ENCODE measurements around the gene ACTMAP.
A peak's percentile ranks its signal among the peaks of the same experiment; 100 is the strongest.

Gene ACTMAP

DNA sequence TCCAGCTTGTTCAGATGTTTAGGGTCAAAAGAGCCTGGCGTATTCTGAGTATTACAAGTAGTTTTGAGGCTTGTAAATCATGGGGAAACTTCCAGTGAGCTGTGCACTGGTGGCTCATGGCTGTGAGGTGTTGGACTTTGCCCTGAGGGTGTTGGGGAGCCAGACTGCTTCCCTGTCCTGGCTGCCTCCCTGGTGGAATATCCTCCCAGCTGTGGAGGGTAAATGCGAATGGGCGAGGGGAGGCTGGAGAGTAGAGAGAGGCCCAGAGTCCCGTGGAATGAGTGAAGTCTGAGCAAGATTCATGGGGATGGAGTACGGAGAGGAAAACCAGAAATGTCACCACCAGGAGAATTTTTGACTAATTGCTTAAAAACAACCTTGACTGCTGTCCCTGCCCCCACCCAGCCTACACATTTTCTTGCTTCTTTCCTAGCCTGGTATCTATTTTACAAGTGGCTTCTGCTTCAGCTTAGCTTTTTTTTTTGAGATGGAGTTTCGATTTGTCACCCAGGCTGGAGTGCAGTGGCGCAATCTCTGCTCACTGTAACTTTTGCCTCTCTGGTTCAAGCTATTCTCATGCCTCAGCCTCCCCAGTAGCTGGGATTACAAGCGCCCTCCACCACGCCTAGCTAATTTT lies 4.5 kb upstream of the ACTMAP start (continued):
- TF ChIP-seq ZSCAN18 (tag by site-specific recombination; IDR thresholded peaks at IDR 0.05) (no peak), ZNF621 (tag by site-specific recombination; IDR thresholded peaks at IDR 0.05) (no peak), ZNF433 (tag by site-specific recombination; IDR thresholded peaks at IDR 0.05; ENCODE audit: low read depth) (no peak), ZFHX2 (tag by site-specific recombination; conservative IDR thresholded peaks at IDR 0.05) (peak; percentile 28; the same call in 1 of the 2 replicates), ZNF211 (tag by site-specific recombination; IDR thresholded peaks at IDR 0.05; ENCODE audit: low read depth) (no peak), PBX3 (CRISPR knock-in tag; IDR thresholded peaks at IDR 0.05) (no peak), ZNF571 (tag by site-specific recombination; IDR thresholded peaks at IDR 0.05) (no peak), ZIC2 (tag by site-specific recombination; IDR thresholded peaks at IDR 0.05) (no peak), ZNF174 (tag by site-specific recombination; IDR thresholded peaks at IDR 0.05) (no peak), ZNF623 (tag by site-specific recombination; IDR thresholded peaks at IDR 0.05) (no peak)

GRCh38 chr19:40752257-40752781 lies 2.0 kb upstream of the ACTMAP start:
- CTCF ChIA-PET = interaction anchor here (0.9 to 2.5 kb wide), 6 partner anchors 19 to 210 kb away, joined by 3 to 22 read pairs (median 4); no protein-coding TSS in a partner anchor
- POLR2A ChIA-PET = interaction anchor here (0.6 to 7.3 kb wide), 9 partner anchors 8 to 554 kb away, joined by 3 to 180 read pairs (median 4); partner anchors contain the start of genes COQ8B, ITPKC and RAB4B
- no peak for TF ChIP-seq ZNF174 (tag by site-specific recombination; IDR thresholded peaks at IDR 0.05)
- no peak for TF ChIP-seq ZSCAN30 (tag by site-specific recombination; IDR thresholded peaks at IDR 0.05)
- no peak for TF ChIP-seq ZFP69B (tag by site-specific recombination; IDR thresholded peaks at IDR 0.05)
- 0 out of 2 replicates have a peak, but pooled peaks have one; percentile 26 for TF ChIP-seq SP3 (tag by site-specific recombination; IDR thresholded peaks at IDR 0.05)
- no peak for TF ChIP-seq ZNF549 (tag by site-specific recombination; IDR thresholded peaks at IDR 0.05)
- TF ChIP-seq ZNF37A (tag by site-specific recombination; IDR thresholded peaks at IDR 0.05) = no peak
- TF ChIP-seq, protein P1, sequence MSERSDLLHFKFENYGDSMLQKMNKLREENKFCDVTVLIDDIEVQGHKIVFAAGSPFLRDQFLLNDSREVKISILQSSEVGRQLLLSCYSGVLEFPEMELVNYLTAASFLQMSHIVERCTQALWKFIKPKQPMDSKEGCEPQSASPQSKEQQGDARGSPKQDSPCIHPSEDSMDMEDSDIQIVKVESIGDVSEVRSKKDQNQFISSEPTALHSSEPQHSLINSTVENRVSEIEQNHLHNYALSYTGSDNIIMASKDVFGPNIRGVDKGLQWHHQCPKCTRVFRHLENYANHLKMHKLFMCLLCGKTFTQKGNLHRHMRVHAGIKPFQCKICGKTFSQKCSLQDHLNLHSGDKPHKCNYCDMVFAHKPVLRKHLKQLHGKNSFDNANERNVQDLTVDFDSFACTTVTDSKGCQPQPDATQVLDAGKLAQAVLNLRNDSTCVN (tag by site-specific recombination; optimal IDR thresholded peaks at IDR 0.05) = no peak
- no peak for TF ChIP-seq ZNF521 (tag by site-specific recombination; IDR thresholded peaks at IDR 0.05)
- peak; percentile 32; the same call in 1 of the 2 replicates for TF ChIP-seq KLF8 (tag by site-specific recombination; IDR thresholded peaks at IDR 0.05)
- TF ChIP-seq GLIS2 (tag by site-specific recombination; IDR thresholded peaks at IDR 0.05) = no peak
- no peak for TF ChIP-seq ZNF274 (IDR thresholded peaks at IDR 0.05; ENCODE audit: low read length)
- TF ChIP-seq ZNF274 (tag by site-specific recombination; IDR thresholded peaks at IDR 0.05; ENCODE audit: borderline replicate concordance) = no peak
- TF ChIP-seq ZFHX2 (tag by site-specific recombination; conservative IDR thresholded peaks at IDR 0.05) = peak; percentile 88
- TF ChIP-seq ZBTB8A (tag by site-specific recombination; IDR thresholded peaks at IDR 0.05) = no peak
- TF ChIP-seq ZNF514 (tag by site-specific recombination; IDR thresholded peaks at IDR 0.05) = no peak
- TF ChIP-seq, protein P2, sequence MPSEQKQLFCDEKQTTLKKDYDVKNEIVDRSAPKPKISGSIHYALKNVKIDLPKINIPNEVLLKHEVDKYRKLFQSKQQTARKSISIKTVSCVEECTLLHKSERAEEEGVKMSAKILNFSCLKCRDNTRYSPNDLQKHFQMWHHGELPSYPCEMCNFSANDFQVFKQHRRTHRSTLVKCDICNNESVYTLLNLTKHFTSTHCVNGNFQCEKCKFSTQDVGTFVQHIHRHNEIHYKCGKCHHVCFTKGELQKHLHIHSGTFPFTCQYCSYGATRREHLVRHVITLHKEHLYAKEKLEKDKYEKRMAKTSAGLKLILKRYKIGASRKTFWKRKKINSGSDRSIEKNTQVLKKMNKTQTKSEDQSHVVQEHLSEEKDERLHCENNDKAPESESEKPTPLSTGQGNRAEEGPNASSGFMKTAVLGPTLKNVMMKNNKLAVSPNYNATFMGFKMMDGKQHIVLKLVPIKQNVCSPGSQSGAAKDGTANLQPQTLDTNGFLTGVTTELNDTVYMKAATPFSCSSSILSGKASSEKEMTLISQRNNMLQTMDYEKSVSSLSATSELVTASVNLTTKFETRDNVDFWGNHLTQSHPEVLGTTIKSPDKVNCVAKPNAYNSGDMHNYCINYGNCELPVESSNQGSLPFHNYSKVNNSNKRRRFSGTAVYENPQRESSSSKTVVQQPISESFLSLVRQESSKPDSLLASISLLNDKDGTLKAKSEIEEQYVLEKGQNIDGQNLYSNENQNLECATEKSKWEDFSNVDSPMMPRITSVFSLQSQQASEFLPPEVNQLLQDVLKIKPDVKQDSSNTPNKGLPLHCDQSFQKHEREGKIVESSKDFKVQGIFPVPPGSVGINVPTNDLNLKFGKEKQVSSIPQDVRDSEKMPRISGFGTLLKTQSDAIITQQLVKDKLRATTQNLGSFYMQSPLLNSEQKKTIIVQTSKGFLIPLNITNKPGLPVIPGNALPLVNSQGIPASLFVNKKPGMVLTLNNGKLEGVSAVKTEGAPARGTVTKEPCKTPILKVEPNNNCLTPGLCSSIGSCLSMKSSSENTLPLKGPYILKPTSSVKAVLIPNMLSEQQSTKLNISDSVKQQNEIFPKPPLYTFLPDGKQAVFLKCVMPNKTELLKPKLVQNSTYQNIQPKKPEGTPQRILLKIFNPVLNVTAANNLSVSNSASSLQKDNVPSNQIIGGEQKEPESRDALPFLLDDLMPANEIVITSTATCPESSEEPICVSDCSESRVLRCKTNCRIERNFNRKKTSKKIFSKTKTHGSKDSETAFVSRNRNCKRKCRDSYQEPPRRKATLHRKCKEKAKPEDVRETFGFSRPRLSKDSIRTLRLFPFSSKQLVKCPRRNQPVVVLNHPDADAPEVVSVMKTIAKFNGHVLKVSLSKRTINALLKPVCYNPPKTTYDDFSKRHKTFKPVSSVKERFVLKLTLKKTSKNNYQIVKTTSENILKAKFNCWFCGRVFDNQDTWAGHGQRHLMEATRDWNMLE (tag by site-specific recombination; conservative IDR thresholded peaks at IDR 0.05; ENCODE audit: low read depth) = no peak
- TF ChIP-seq ZNF530 (tag by site-specific recombination; IDR thresholded peaks at IDR 0.05; ENCODE audit: low read depth) = no peak
- TF ChIP-seq GFI1B (tag by site-specific recombination; IDR thresholded peaks at IDR 0.05) = no peak
- TF ChIP-seq ZNF76 (tag by site-specific recombination; IDR thresholded peaks at IDR 0.05; ENCODE audit: borderline replicate concordance, low read depth) = no peak
- peak; percentile 31; the same call in 1 of the 2 replicates for TF ChIP-seq ZNF2 (tag by site-specific recombination; IDR thresholded peaks at IDR 0.05)

More at GRCh38 chr19:40752257-40752781, 2.0 kb upstream of the ACTMAP start:
- peak overlapping the region; percentile 64; the same call in 1 of the 2 replicates for H3K4me3 ChIP-seq (ENCODE audit: low read depth, low read length)
- peak overlapping the region; percentile 7; the same call in 1 of the 2 replicates for H3K27ac ChIP-seq (ENCODE audit: extremely low read depth, low read depth, low read length)
- no peaks in the 10 kb centered on the region for H3K9me3 ChIP-seq (ENCODE audit: control insufficient read depth, insufficient read depth, low read depth, low read length)
- H3K4me1 ChIP-seq (ENCODE audit: control insufficient read depth, insufficient read depth, low read length) = peaks cover 41% of the 10 kb centered on the region
- peaks cover 41 to 67% of the 10 kb centered on the region in 2 experiments for H3K36me3 ChIP-seq (ENCODE audit: control insufficient read depth in 2 of 2, insufficient read depth in 1 of 2, low read length in 2 of 2)
